Endothelial cell of hepatic sinusoid (primary cell): ENCODE results near the gene PON2.
"Not testable (repeated sequence)": the region's sequence is repeated elsewhere in the genome, so short reads cannot be mapped to it uniquely, and the experiment has no call there.

Source experiments
- in situ Hi-C: cut with HindIII; loops from 2 replicates; pipeline ENCODE4 v1.10.0; 2017; ENCODE audit warnings: low sequenced_read_pairs

PON2 gene

GRCh38 chr7:95407751-95408150 lies 27.1 kb downstream of the PON2 start:
- in situ Hi-C loops = no loop called here

- in situ Hi-C loops = no loop called here
These were observed 29.0 kb downstream of the PON2 start for GRCh38 chr7:95405800-95406199.

GRCh38 chr7:95405208-95405607 lies 29.6 kb downstream of the PON2 start:
- in situ Hi-C loops = no loop called here

GRCh38 chr7:95404316-95404865 lies 30.4 kb downstream of the PON2 start:
- in situ Hi-C loops = no loop called here

GRCh38 chr7:95398155-95398940 lies 36.5 kb downstream of the PON2 start:
- in situ Hi-C loops = no loop called here

GRCh38 chr7:95397381-95397780 lies 37.4 kb downstream of the PON2 start:
- in situ Hi-C loops = no loop called here

GRCh38 chr7:95396136-95397032 lies 38.4 kb downstream of the PON2 start, which contains the start of gene PON3:
TSS of gene PON3 (minus strand) at chr7:95396375. CDS start at chr7:95396350, 25 bp downstream.
- in situ Hi-C loops = no loop called here

- in situ Hi-C loops = no loop called here
These were observed 39.1 kb downstream of the PON2 start for GRCh38 chr7:95395755-95396135.

- in situ Hi-C loops = no loop called here
These were observed 40.5 kb downstream of the PON2 start for GRCh38 chr7:95394370-95394769.

- in situ Hi-C loops = no loop called here
These were observed 43.1 kb downstream of the PON2 start for GRCh38 chr7:95391761-95392160.

GRCh38 chr7:95389516-95389915 lies 45.3 kb downstream of the PON2 start:
- in situ Hi-C loops = no loop called here

GRCh38 chr7:95379457-95379856 lies 55.4 kb downstream of the PON2 start:
- in situ Hi-C loops = not testable (repeated sequence)

- in situ Hi-C loops = no loop called here
These were observed 58.0 kb downstream of the PON2 start for GRCh38 chr7:95376632-95377400.

- in situ Hi-C loops = no loop called here
These were observed 59.1 kb downstream of the PON2 start for GRCh38 chr7:95375591-95376257.

- in situ Hi-C loops = no loop called here
These were observed 61.5 kb downstream of the PON2 start for GRCh38 chr7:95373323-95373722.

GRCh38 chr7:95368235-95368634 lies 66.6 kb downstream of the PON2 start:
- in situ Hi-C loops = no loop called here

- in situ Hi-C loops = no loop called here
These were observed 67.2 kb downstream of the PON2 start for GRCh38 chr7:95367606-95368005.

- in situ Hi-C loops = no loop called here
These were observed 69.7 kb downstream of the PON2 start for GRCh38 chr7:95365151-95365550.

GRCh38 chr7:95357623-95358022 lies 77.2 kb downstream of the PON2 start:
- in situ Hi-C loops = no loop called here
